ENCODE data around the gene SLC22A15. TPM values are rescaled to one million over a fixed set of nuclear protein-coding genes. Genes with fewer than 3 reads are reported as not detected.

SLC22A15 gene
- polyA plus RNA-seq, 1 donor from 2014 or later: 3.1 TPM

DNA sequence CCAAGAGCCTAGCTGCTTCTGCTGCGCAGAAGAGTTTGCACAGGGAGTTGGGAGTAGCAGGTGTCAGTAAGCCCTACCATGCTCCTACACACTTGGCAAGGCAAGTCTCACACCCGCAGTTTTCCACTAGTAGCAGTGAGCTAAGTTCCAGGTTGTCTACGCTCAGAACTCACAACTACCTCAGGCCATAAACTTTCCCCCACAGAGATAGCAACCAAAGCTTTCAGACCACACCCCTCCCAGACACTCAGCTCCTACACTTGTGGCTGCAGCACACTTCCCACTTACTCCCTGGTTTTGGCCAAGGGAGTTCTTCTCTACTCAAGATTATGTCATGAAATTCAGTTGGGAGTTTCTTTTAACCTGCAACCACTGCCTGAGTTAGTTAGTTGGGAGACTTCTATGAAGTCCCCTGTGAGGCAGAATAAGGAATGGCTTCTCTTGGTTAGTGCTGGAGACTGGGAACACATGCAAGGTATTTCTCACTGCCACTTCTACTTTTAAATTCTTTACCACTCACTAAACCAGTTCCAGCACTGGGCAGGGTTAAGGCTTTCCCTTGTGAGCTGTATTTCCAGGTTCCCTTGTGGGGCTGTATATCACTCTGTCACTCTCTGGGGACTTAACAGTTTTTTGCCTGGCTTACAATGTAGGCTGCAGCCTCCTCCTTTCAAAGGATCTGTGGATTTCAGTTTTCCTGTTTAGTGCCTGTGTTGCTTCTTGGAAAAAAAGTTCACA lies 116.6 kb downstream of the SLC22A15 start:
- no peaks in the 10 kb centered on the region for H3K9me2 ChIP-seq (ENCODE audit: insufficient read depth, low read length)
- H3K4me3 ChIP-seq (ENCODE audit: low read length): no peak overlapping the region

DNA sequence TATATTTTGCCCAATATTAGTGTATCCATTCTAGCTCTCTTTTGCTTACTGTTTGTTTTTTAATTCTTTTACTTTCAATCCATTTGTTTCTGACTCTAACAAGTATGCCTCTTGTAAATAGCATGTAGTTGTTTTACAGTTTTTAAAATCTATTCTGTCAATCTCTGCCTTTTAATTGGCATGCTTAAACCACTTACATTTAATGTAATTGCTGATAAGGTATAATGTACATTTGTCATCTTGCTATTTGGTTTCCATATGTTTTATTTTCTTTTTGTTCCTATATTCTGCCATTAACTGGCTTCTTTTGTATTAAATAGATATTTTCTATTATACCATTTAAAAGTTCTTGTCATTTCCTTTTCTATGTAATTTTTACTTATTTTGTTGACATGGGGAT lies 118.7 kb downstream of the SLC22A15 start:
- H3K27ac ChIP-seq (ENCODE audit: low read length): no peak overlapping the region
- H3K79me2 ChIP-seq (replicated peaks; ENCODE audit: insufficient read depth, low read length): no peaks in the 10 kb centered on the region
- no peak overlapping the region for H3K4me2 ChIP-seq (ENCODE audit: low read length)
- no peaks in the 10 kb centered on the region for H3K9me2 ChIP-seq (ENCODE audit: insufficient read depth, low read length)
- H4K20me1 ChIP-seq (ENCODE audit: insufficient read depth): no peaks in the 10 kb centered on the region
- H3K9ac ChIP-seq (ENCODE audit: low read length): no peak overlapping the region
- no peak overlapping the region for H2AFZ ChIP-seq (ENCODE audit: low read depth, low read length)
- H3K4me3 ChIP-seq (ENCODE audit: low read length): no peak overlapping the region
- H3F3A ChIP-seq (ENCODE audit: insufficient read depth, low read length, poor library complexity, severe bottlenecking): no peaks in the 10 kb centered on the region
- H3K36me3 ChIP-seq (ENCODE audit: insufficient read depth, low read length): no peaks in the 10 kb centered on the region
- TF ChIP-seq MXI1 (conservative IDR thresholded peaks at IDR 0.05; ENCODE audit: poor library complexity, severe bottlenecking) (no peak), TAF1 (IDR thresholded peaks at IDR 0.05; ENCODE audit: low read depth) (no peak), EZH2 (IDR thresholded peaks at IDR 0.05; ENCODE audit: borderline replicate concordance, insufficient read depth, low read length, poor library complexity, severe bottlenecking) (no peak), POLR2AphosphoS5 (IDR thresholded peaks at IDR 0.05) (no peak), SMC3 (conservative IDR thresholded peaks at IDR 0.05; ENCODE audit: poor library complexity) (no peak), EP300 (conservative IDR thresholded peaks at IDR 0.05; ENCODE audit: poor library complexity, severe bottlenecking) (no peak)
- TF ChIP-seq, protein P1, sequence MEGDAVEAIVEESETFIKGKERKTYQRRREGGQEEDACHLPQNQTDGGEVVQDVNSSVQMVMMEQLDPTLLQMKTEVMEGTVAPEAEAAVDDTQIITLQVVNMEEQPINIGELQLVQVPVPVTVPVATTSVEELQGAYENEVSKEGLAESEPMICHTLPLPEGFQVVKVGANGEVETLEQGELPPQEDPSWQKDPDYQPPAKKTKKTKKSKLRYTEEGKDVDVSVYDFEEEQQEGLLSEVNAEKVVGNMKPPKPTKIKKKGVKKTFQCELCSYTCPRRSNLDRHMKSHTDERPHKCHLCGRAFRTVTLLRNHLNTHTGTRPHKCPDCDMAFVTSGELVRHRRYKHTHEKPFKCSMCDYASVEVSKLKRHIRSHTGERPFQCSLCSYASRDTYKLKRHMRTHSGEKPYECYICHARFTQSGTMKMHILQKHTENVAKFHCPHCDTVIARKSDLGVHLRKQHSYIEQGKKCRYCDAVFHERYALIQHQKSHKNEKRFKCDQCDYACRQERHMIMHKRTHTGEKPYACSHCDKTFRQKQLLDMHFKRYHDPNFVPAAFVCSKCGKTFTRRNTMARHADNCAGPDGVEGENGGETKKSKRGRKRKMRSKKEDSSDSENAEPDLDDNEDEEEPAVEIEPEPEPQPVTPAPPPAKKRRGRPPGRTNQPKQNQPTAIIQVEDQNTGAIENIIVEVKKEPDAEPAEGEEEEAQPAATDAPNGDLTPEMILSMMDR (IDR thresholded peaks at IDR 0.05; ENCODE audit: poor library complexity, severe bottlenecking): no peak
- TF ChIP-seq, protein P2, sequence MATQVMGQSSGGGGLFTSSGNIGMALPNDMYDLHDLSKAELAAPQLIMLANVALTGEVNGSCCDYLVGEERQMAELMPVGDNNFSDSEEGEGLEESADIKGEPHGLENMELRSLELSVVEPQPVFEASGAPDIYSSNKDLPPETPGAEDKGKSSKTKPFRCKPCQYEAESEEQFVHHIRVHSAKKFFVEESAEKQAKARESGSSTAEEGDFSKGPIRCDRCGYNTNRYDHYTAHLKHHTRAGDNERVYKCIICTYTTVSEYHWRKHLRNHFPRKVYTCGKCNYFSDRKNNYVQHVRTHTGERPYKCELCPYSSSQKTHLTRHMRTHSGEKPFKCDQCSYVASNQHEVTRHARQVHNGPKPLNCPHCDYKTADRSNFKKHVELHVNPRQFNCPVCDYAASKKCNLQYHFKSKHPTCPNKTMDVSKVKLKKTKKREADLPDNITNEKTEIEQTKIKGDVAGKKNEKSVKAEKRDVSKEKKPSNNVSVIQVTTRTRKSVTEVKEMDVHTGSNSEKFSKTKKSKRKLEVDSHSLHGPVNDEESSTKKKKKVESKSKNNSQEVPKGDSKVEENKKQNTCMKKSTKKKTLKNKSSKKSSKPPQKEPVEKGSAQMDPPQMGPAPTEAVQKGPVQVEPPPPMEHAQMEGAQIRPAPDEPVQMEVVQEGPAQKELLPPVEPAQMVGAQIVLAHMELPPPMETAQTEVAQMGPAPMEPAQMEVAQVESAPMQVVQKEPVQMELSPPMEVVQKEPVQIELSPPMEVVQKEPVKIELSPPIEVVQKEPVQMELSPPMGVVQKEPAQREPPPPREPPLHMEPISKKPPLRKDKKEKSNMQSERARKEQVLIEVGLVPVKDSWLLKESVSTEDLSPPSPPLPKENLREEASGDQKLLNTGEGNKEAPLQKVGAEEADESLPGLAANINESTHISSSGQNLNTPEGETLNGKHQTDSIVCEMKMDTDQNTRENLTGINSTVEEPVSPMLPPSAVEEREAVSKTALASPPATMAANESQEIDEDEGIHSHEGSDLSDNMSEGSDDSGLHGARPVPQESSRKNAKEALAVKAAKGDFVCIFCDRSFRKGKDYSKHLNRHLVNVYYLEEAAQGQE (IDR thresholded peaks at IDR 0.05; ENCODE audit: borderline replicate concordance): no peak
- H3K27me3 ChIP-seq (ENCODE audit: insufficient read depth, low read depth, low read length): no peaks in the 10 kb centered on the region
- no peaks in the 10 kb centered on the region for H3K9me3 ChIP-seq (ENCODE audit: low read length)

More for the DNA sequence above, 116.6 kb downstream of the SLC22A15 start:
- Histone ChIP-seq H3K4me2 (ENCODE audit: low read length) (no peak overlapping the region), H2AFZ (ENCODE audit: low read depth, low read length) (no peak overlapping the region), H3K9me3 (ENCODE audit: low read length) (no peaks in the 10 kb centered on the region), H3K79me2 (replicated peaks; ENCODE audit: insufficient read depth, low read length) (no peaks in the 10 kb centered on the region), H3K27me3 (ENCODE audit: insufficient read depth, low read depth, low read length) (no peaks in the 10 kb centered on the region), H3K27ac (ENCODE audit: low read length) (no peak overlapping the region), H3F3A (ENCODE audit: insufficient read depth, low read length, poor library complexity, severe bottlenecking) (no peaks in the 10 kb centered on the region), H3K36me3 (ENCODE audit: insufficient read depth, low read length) (no peaks in the 10 kb centered on the region), H3K9ac (ENCODE audit: low read length) (no peak overlapping the region), H4K20me1 (ENCODE audit: insufficient read depth) (no peaks in the 10 kb centered on the region)
- no peak for TF ChIP-seq EZH2 (IDR thresholded peaks at IDR 0.05; ENCODE audit: borderline replicate concordance, insufficient read depth, low read length, poor library complexity, severe bottlenecking)
- TF ChIP-seq MXI1 (conservative IDR thresholded peaks at IDR 0.05; ENCODE audit: poor library complexity, severe bottlenecking): no peak
- no peak for TF ChIP-seq RAD21 (conservative IDR thresholded peaks at IDR 0.05)
- TF ChIP-seq, protein P2 (IDR thresholded peaks at IDR 0.05; ENCODE audit: borderline replicate concordance): no peak
- no peak for TF ChIP-seq TAF1 (IDR thresholded peaks at IDR 0.05; ENCODE audit: low read depth)
- TF ChIP-seq SMC3 (conservative IDR thresholded peaks at IDR 0.05; ENCODE audit: poor library complexity): no peak
- no peak for TF ChIP-seq POLR2AphosphoS5 (IDR thresholded peaks at IDR 0.05)
- TF ChIP-seq, protein P1 (IDR thresholded peaks at IDR 0.05; ENCODE audit: poor library complexity, severe bottlenecking): no peak
- TF ChIP-seq EP300 (conservative IDR thresholded peaks at IDR 0.05; ENCODE audit: poor library complexity, severe bottlenecking): no peak
